ENCODE results near the gene KPNA1.
A peak's percentile ranks its signal among the peaks of the same experiment; 100 is the strongest.

The KPNA1 gene

GRCh38 chr3:122514123-122515019 lies at the start of gene KPNA1:
KPNA1 (minus strand) TSS chr3:122514939; CDS start chr3:122496565, 18,374 bp downstream.
- DNase-seq, result peak; percentile 77

DNA sequence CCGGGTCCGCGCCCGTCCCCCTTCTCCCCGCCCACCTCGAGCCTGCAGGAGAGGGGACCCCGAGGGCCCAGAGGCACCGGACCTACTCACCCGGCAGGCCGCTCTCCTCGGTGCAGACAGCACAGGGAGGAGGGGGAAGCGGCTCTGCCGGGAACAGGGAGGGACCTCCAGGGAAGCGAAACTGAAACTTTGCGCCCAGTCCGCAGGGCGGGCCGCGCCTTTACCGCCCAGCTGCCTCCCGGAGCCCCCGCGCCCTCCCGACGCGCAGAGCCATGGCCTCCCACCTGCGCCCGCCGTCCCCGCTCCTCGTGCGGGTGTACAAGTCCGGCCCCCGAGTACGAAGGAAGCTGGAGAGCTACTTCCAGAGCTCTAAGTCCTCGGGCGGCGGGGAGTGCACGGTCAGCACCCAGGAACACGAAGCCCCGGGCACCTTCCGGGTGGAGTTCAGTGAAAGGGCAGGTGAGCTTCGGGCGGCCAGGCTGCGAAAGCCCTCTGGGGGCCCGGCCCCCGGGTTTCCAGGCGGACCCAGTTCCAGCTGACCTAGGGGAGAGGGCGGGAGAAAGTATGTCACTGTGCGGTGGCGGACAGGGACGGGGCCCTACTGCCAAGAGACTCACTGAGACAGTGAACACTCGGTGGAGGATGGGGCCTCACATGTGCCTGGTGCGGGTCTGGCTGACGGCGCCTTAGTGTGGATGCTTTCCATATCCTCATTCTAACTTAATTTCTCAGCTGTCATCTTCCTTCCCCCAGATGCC lies 49.6 kb upstream of the KPNA1 start, which contains the start of the genes DTX3L and PARP9:
DTX3L (plus strand) TSS at position 184 of the 758 bp plus-strand sequence; CDS start at position 273, 89 bp downstream.
PARP9 (minus strand) TSS at position 146 of the 758 bp plus-strand sequence. CDS start 4,680 bp downstream, outside the sequence.
- peak; percentile 39 for DNase-seq

- DNase-seq, result no peak
Observed at GRCh38 chr3:122563717-122564025, 48.9 kb upstream of the KPNA1 start.

DNA sequence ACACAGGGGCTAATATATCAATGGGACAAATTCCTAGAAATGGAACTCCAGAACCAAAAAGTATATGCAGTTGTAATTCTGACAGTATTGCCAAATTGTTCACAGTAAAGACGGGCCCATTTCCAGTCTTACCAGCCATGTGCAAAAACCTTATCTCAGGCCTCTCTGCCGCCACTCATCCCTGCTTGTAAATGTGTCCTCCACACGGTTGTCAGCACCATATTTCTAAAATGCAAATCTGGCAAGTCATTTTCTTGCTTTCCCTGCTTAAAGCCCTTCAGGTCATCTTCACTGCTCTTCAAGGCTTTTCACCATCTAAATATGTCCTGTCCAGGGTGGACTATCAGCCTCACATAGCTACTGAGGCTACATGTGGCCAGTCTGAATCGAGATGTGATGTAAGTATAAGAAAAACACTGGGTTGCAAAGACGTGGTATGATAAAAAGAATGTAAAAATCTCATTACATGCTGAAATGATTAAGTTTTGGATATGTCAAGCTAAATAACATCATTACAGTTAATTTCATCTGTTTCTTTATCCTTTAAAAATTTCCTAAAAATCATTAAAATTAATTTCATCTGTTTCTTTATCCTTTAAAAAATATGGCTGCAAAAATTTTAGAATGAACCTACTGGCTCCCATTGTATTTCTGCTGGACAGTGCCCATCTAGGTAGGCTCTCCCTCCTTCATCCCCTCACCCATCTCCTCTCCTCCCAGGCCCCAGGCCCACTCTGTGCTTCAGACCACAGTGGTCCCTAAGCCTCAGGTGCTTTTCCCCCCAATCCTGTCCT lies 48.4 kb upstream of the KPNA1 start:
- DNase-seq, result no peak

- peak; percentile 70 for DNase-seq
Observed at GRCh38 chr3:122560680-122561079, 45.9 kb upstream of the KPNA1 start.

GRCh38 chr3:122559906-122560305 lies 45.2 kb upstream of the KPNA1 start:
- no peak for DNase-seq

DNA sequence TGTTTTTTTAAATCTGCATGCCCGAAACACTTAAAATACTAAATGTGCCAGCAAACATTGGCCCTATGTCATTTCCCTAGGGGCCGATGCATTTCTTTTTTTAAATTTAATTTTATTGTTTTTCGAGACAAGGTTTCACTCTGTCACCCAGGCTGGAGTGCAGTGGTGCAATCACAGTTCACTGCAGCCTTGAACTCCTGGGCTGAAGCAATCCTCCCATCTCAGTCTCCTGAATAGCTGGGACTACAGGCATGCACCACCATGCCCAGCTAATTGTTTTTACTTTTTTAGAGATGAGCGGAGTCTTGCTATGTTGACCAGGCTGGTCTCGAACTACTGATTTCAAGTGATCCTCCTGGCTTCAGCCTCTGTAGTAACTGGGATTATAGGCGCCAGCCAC lies 43.9 kb upstream of the KPNA1 start:
- no peak for DNase-seq

- DNase-seq, result no peak
Observed at GRCh38 chr3:122557356-122557755, 42.6 kb upstream of the KPNA1 start.

GRCh38 chr3:122555275-122556071 lies 40.7 kb upstream of the KPNA1 start:
- DNase-seq, result peak; percentile 45

GRCh38 chr3:122553171-122553570 lies 38.4 kb upstream of the KPNA1 start:
- no peak for DNase-seq

GRCh38 chr3:122548619-122549018 lies 33.9 kb upstream of the KPNA1 start:
- DNase-seq, result no peak

DNA sequence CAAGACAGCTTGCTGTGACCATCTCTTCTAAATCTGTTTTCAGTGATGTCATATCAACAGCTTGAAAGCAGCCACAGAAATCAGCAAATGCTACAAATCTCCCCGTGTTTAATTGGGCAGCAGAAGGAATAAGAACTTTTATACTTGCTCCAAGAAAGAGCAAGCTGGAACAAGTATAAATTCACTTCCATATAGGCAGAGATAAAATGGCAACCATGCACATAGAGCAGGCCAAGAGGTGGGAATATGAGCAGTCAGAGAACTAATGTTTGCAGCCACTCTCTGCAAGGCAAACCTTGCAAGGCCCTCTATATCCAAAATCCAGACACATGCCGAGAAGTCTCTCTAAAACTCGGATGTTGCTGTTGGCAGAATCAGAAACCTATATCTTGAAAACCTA lies 33.3 kb upstream of the KPNA1 start:
- DNase-seq, result no peak

DNA sequence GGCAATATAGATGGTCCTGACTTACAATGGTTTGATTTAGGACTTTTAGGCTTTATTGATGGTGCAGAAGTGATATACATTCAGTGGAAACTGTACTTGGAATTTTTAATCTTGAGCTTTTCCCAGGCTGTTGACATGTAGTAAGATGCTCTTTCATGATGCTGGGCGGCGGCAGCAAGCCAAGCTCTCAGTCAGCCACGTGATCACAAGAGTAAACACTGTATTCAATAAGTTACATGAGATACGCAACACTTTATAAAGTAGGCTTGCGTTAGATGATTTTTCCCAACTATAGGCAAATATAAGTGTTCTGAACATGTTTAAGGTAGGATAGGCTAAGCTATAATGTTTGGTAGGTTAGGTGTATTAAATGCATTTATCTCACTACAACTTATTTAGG lies 31.4 kb upstream of the KPNA1 start:
- no peak for DNase-seq

- no peak for DNase-seq
Observed at GRCh38 chr3:122538956-122539490, 24.3 kb upstream of the KPNA1 start.

- no peak for DNase-seq
Observed at GRCh38 chr3:122536632-122537001, 21.9 kb upstream of the KPNA1 start.

DNA sequence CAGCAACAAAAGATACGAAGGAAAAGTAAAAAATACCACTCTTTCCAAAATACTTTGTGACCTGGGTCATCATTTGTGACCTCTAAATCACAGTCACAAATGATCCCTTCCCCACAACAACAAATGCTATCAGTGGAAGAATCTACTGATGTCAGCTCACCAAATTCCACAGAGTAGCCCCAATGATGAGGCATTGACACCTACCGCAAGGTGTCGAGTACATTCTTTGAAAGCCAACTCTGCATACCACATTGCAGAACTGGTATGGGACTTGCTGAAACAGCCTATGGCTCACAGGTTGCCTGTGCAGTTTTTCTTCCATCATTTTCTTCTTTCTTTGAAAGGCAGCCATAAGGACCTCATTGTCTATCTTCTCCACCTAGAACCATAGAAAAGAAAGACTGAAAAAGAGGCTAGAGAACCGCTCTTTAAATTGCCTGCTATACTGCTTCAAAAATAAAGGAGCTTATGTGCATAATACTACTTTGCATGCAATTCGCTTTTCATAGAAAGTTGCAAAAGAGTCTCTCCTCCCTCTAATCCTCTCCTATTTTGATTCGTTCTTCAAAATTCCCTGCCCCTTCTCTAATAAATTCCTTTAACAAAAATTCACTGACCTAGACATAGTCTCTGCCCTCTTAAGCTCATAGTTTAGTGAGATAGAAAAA lies 21.4 kb upstream of the KPNA1 start:
- no peak for DNase-seq

DNA sequence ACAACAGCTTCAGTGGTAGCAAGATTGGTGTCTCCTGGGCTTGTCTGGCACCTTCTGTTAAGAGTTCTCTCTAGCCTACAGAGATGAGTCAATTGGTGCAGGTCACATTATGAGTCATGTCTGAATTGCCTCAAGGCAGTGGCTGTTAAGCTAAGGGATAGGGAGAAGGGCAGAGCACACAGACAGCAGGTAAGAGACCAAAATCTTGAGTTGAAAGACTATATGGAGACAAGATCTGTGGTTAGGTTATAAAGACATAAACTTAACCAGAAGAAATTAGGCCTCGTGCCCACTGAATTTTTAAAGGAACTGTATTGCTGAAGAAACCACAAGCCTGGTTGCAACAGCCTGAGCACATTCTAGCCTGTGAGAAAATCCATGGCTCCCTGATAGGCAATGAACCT lies 19.2 kb upstream of the KPNA1 start:
- peak; percentile 75 for DNase-seq

GRCh38 chr3:122533480-122533879 lies 18.7 kb upstream of the KPNA1 start:
- no peak for DNase-seq

GRCh38 chr3:122530164-122530563 lies 15.4 kb upstream of the KPNA1 start:
- DNase-seq, result no peak

DNA sequence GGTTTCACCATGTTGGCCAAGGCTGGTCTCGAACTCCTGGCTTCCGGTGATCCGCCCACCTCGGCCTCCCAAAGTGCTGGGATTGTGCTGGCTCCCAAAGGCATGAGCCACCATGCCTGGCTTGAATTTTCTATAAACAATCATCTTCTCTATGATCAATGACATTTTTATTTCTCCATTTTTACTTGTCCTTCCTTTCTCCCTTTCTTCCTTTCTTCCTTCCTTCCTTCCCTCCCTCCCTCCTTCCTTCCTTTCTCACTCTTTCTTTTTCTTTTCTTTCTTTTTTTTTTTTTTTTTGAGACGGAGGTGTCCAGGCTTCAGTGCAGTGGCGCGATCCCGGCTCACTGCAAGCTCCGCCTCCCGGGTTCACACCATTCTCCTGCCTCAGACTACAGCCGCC lies 8.6 kb upstream of the KPNA1 start:
- DNase-seq, result no peak

- DNase-seq, result no peak
Observed at GRCh38 chr3:122520861-122521260, 6.1 kb upstream of the KPNA1 start.

All from kidney glomerular epithelial cell (primary cell).